Measurements from ENCODE around the gene PITX1.

Gene PITX1

DNA sequence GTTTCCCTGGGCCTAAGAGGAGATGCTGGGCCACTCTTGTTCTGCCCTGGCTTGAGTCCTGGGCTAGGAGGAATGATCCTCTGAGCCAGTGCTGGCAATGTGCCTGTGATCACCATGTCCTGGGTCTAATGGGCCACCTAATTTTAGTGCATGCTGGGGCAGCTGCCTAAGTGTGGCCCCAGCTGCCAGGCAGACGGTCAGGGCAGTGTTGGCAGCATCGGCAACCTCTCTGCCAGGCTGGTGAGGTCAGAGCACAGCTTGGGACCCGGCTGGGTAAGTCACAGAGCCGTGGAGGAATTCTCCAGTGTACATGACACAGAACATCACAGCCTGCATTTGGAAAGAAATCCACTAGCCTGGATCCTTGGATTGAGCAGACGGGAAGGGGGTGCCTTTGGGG is 21.4 kb upstream of the PITX1 start:
- Histone ChIP-seq H3K4me3 (ENCODE audit: low read depth, low read length) (no peak overlapping the region), H3K27me3 (replicated peaks) (peaks cover 23% of the 10 kb centered on the region)
- in situ Hi-C loops (cut with HindIII; ENCODE audit: low pct_ligation_motif_present, low sequenced_read_pairs) = no loop called here

DNA sequence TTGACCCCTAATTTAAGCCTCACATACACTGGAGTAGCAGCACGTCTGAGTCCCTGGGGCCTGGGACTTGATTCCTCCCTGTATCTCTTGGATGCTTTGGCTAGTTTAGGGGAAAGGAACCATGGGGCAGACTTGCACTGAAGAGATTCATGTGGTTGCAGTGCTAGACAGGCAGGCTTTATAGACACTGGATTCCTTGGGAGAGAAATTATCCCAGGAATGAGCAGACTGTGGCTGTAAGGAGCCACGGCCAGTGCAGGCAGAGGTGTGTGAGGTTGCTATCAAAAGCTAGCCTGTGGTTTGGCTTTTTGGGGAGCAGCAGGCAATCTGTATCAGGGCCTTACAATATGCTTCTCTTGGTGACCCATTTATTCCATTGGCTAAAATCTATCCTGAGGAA is 20.5 kb upstream of the PITX1 start:
- Histone ChIP-seq H3K27ac (no peak overlapping the region), H3K4me3 (ENCODE audit: low read depth, low read length) (no peak overlapping the region), H3K36me3 (replicated peaks) (no peaks in the 10 kb centered on the region), H3K27me3 (replicated peaks) (peaks cover 29% of the 10 kb centered on the region)
- TF ChIP-seq, protein P1, sequence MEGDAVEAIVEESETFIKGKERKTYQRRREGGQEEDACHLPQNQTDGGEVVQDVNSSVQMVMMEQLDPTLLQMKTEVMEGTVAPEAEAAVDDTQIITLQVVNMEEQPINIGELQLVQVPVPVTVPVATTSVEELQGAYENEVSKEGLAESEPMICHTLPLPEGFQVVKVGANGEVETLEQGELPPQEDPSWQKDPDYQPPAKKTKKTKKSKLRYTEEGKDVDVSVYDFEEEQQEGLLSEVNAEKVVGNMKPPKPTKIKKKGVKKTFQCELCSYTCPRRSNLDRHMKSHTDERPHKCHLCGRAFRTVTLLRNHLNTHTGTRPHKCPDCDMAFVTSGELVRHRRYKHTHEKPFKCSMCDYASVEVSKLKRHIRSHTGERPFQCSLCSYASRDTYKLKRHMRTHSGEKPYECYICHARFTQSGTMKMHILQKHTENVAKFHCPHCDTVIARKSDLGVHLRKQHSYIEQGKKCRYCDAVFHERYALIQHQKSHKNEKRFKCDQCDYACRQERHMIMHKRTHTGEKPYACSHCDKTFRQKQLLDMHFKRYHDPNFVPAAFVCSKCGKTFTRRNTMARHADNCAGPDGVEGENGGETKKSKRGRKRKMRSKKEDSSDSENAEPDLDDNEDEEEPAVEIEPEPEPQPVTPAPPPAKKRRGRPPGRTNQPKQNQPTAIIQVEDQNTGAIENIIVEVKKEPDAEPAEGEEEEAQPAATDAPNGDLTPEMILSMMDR (IDR thresholded peaks at IDR 0.05; ENCODE audit: low read depth, low read length, missing control alignments) = no peak
- in situ Hi-C loops (cut with HindIII; ENCODE audit: low pct_ligation_motif_present, low sequenced_read_pairs) = no loop called here
- no peak for DNase-seq

More for the DNA sequence above, 21.4 kb upstream of the PITX1 start:
- TF ChIP-seq, protein P1 (IDR thresholded peaks at IDR 0.05; ENCODE audit: low read depth, low read length, missing control alignments) = no peak
- Histone ChIP-seq H3K36me3 (replicated peaks) (no peaks in the 10 kb centered on the region), H3K27ac (no peak overlapping the region)
- no peak for DNase-seq

DNA sequence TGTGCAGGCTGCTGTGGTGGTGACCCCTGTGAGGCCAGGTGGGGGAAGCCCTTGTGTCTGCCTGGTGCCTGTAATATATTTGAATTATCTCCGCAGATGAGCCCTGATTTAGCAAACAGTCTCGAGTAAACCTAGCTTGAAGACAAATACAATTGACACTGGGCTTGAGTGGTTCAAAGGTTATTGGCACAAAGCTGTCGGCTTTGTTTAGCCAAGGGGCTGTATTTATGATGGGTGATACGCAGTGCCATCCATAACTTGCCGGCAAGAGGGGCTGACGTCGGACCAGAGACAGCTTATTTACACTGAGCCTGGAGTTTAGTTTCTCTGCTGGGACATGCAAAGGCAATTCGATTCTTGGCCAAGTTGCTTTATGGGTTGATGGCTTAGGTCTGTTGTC is 20.0 kb upstream of the PITX1 start:
- no peak overlapping the region for H3K27ac ChIP-seq
- TF ChIP-seq, protein P1 (IDR thresholded peaks at IDR 0.05; ENCODE audit: low read depth, low read length, missing control alignments) = no peak
- no peak overlapping the region for H3K4me3 ChIP-seq (ENCODE audit: low read depth, low read length)
- DNase-seq = no peak
- peaks cover 35% of the 10 kb centered on the region for H3K27me3 ChIP-seq (replicated peaks)
- in situ Hi-C loops (cut with HindIII; ENCODE audit: low pct_ligation_motif_present, low sequenced_read_pairs) = no loop called here
- no peaks in the 10 kb centered on the region for H3K36me3 ChIP-seq (replicated peaks)

DNA sequence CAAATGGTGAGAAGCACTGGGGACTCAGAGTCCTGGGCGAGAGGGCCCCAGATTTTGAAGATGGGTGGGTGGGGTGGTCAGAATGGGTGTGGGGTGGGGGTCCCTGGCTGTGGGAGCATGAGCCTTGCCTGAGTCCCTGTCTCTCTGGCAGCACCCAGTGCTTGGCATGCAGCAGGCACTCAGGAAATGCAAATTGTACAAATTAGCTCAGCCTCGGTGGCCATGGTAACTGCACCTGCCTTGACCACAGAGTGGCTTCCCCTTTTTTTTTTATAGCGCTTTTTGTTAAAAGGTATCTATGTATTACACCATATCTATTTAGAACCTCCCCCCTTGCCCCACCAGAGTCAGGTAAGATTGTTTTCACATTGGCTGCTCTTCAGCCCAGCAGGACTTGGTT is 19.2 kb upstream of the PITX1 start:
- H3K27ac ChIP-seq = no peak overlapping the region
- H3K36me3 ChIP-seq (replicated peaks) = no peaks in the 10 kb centered on the region
- in situ Hi-C loops (cut with HindIII; ENCODE audit: low pct_ligation_motif_present, low sequenced_read_pairs) = no loop called here
- peaks cover 38% of the 10 kb centered on the region for H3K27me3 ChIP-seq (replicated peaks)
- H3K4me3 ChIP-seq (ENCODE audit: low read depth, low read length) = no peak overlapping the region
- TF ChIP-seq, protein P1 (IDR thresholded peaks at IDR 0.05; ENCODE audit: low read depth, low read length, missing control alignments) = no peak
- no peak for DNase-seq

DNA sequence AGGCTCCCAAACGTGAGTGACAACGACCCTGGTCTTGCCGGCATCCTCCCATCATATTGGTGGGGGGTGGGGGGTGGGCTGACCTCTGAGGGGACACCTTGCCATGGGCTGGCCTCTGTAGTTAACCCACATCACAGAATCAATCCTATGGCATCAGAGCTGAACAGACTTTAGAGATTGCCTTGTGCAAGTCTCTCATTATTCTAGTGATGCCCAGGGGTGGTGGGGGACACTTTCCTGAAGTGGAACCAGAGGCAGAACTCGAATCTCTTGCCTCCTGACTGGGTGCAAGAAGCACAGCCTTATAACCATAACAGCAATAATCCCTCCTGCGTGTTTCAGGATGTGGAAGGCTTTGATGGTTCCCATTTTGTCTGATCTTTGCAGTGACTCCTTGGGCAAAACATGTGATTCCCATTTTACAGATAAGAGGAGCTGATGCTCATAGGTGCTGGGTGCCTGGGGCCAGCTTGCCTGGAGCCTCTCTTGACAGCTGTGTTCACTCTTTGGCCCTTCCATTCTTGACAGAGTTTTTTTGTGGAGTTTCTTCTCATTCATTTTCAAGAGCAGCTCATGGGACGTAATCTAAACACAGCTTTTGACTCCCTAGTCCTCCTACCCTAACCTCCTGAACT is 18.6 kb upstream of the PITX1 start:
- no peak for DNase-seq
- Histone ChIP-seq H3K4me3 (ENCODE audit: low read depth, low read length) (no peak overlapping the region), H3K27ac (no peak overlapping the region), H3K36me3 (replicated peaks) (no peaks in the 10 kb centered on the region), H3K27me3 (replicated peaks) (peaks cover 42% of the 10 kb centered on the region)
- TF ChIP-seq, protein P1 (IDR thresholded peaks at IDR 0.05; ENCODE audit: low read depth, low read length, missing control alignments) = no peak
- in situ Hi-C loops (cut with HindIII; ENCODE audit: low pct_ligation_motif_present, low sequenced_read_pairs) = no loop called here

DNA sequence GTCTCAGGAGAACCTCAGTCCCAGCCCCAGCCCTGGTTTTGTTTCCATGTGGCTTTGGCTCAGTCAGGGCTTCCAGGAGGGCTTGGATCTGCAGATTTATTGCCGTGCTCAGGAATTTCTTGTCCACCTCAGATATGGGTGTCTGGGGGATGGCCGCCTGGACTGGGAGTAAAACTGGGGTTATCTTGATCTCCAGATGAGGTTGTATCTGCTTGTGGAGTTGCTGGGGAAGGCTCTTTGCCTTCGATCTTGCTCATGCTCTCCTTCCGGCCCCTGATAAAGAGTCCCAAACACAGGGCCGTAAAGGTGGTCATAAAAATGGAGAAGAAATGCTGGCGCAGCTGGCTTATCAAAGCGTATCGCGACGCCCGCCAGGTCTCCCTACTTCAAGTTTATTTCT is 17.8 kb upstream of the PITX1 start:
- in situ Hi-C loops (cut with HindIII; ENCODE audit: low pct_ligation_motif_present, low sequenced_read_pairs) = no loop called here
- peaks cover 45% of the 10 kb centered on the region for H3K27me3 ChIP-seq (replicated peaks)
- no peak overlapping the region for H3K4me3 ChIP-seq (ENCODE audit: low read depth, low read length)
- DNase-seq = no peak
- no peaks in the 10 kb centered on the region for H3K36me3 ChIP-seq (replicated peaks)
- TF ChIP-seq, protein P1 (IDR thresholded peaks at IDR 0.05; ENCODE audit: low read depth, low read length, missing control alignments) = no peak
- H3K27ac ChIP-seq = no peak overlapping the region

Measured in brain microvascular endothelial cell (primary cell).